Transverse colon (tissue), 4 donors: ENCODE data around the gene CBX4.

Experiments
- POLR2A ChIP-seq: fragments of 450-650 bp; IDR thresholded peaks from one replicate; pipeline ENCODE4 v1.6.1; 2016; ENCODE audit warnings: antibody characterized with exemption, mild to moderate bottlenecking, moderate library complexity
- POLR2AphosphoS5 ChIP-seq, 3 donors: sonication (generic); formaldehyde crosslinking; IDR thresholded peaks; one replicate each; pipeline ENCODE4 v1.6.1; 2016; ENCODE audit warnings: antibody characterized with exemption in 3 of 3
- TF ChIP-seq, protein P1 (sequence below), 5 experiments: fragments of 200-600 bp in 3 of 5; fragments of 450-650 bp in 2 of 5; sonication (generic) in 3 of 5; IDR thresholded peaks; 1 replicate in 2 of 5; 2 replicates in 3 of 5; pipeline ENCODE4 v1.5.1; 2016 to 2017; ENCODE audit warnings: antibody characterized with exemption in 5 of 5, inconsistent platforms in 3 of 5, mild to moderate bottlenecking in 2 of 5, moderate library complexity in 1 of 5

GRCh38 chr17:79888009-79888540 is 48.8 kb upstream of the CBX4 start:
- TF ChIP-seq, protein P1, sequence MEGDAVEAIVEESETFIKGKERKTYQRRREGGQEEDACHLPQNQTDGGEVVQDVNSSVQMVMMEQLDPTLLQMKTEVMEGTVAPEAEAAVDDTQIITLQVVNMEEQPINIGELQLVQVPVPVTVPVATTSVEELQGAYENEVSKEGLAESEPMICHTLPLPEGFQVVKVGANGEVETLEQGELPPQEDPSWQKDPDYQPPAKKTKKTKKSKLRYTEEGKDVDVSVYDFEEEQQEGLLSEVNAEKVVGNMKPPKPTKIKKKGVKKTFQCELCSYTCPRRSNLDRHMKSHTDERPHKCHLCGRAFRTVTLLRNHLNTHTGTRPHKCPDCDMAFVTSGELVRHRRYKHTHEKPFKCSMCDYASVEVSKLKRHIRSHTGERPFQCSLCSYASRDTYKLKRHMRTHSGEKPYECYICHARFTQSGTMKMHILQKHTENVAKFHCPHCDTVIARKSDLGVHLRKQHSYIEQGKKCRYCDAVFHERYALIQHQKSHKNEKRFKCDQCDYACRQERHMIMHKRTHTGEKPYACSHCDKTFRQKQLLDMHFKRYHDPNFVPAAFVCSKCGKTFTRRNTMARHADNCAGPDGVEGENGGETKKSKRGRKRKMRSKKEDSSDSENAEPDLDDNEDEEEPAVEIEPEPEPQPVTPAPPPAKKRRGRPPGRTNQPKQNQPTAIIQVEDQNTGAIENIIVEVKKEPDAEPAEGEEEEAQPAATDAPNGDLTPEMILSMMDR (IDR thresholded peaks at IDR 0.05), result no peak
- TF ChIP-seq POLR2A (no peak), POLR2AphosphoS5 (IDR thresholded peaks at IDR 0.05) (no peak)
